Neural cell (in vitro differentiated cells): ENCODE measurements around the gene DCT. TPM values are rescaled to one million over a fixed set of nuclear protein-coding genes. Genes with fewer than 3 reads are reported as not detected.

Source experiments
- H2AFZ ChIP-seq: fragments of 200-600, 300-800 bp; sonication (generic), shearing (Covaris generic); 2 replicates; pipeline ENCODE4 v1.6.0; 2014; ENCODE audit warnings: low read depth, mild to moderate bottlenecking, antibody characterized with exemption, low read length, moderate library complexity
- H3F3A ChIP-seq: fragments of 200-600 bp; shearing (Covaris generic); 2 replicates; pipeline ENCODE4 v1.6.1; 2016; ENCODE audit warnings: mild to moderate bottlenecking, moderate library complexity, mixed read lengths, antibody characterized with exemption, low read length; ENCODE audit not compliant: insufficient read depth, poor library complexity, severe bottlenecking
- H3K27ac ChIP-seq: fragments of 200-600, 300-800 bp; sonication (generic), shearing (Covaris generic); 2 replicates; pipeline ENCODE4 v1.5.1; 2014; ENCODE audit warnings: mild to moderate bottlenecking, low read length, moderate library complexity
- H3K27me3 ChIP-seq: fragments of 300-800, 200-600 bp; sonication (generic), shearing (Covaris generic); 2 replicates; pipeline ENCODE4 v1.6.0; 2014; ENCODE audit warnings: mild to moderate bottlenecking, low read depth, low read length, moderate library complexity; ENCODE audit not compliant: insufficient read depth
- H3K36me3 ChIP-seq: fragments of 300-800, 200-600 bp; sonication (generic), shearing (Covaris generic); 2 replicates; pipeline ENCODE4 v1.5.1; 2014; ENCODE audit warnings: mild to moderate bottlenecking, antibody characterized with exemption, low read length, moderate library complexity; ENCODE audit not compliant: insufficient read depth
- H3K4me2 ChIP-seq: fragments of 300-800, 200-600 bp; sonication (generic), shearing (Covaris generic); 2 replicates; pipeline ENCODE4 v1.6.0; 2014; ENCODE audit warnings: mild to moderate bottlenecking, low read length
- H3K4me3 ChIP-seq: fragments of 300-800, 200-600 bp; sonication (generic), shearing (Covaris generic); 2 replicates; pipeline ENCODE4 v1.5.1; 2014; ENCODE audit warnings: mild to moderate bottlenecking, low read length, moderate library complexity
- H3K79me2 ChIP-seq: fragments of 200-600 bp; shearing (Covaris generic); replicated peaks from 2 replicates; pipeline ENCODE4 v1.6.0; 2014; ENCODE audit warnings: mild to moderate bottlenecking, low read length, moderate library complexity; ENCODE audit not compliant: insufficient read depth
- H3K9ac ChIP-seq: fragments of 300-800, 200-600 bp; sonication (generic), shearing (Covaris generic); 2 replicates; pipeline ENCODE4 v1.6.1; 2016; ENCODE audit warnings: mild to moderate bottlenecking, low read length, mixed read lengths
- H3K9me2 ChIP-seq: fragments of 200-600 bp; shearing (Covaris generic); 2 replicates; pipeline ENCODE4 v1.6.1; 2016; ENCODE audit warnings: mild to moderate bottlenecking, low read length, mixed read lengths; ENCODE audit not compliant: insufficient read depth
- H3K9me3 ChIP-seq: fragments of 200-600, 300-800 bp; sonication (generic), shearing (Covaris generic); 2 replicates; pipeline ENCODE4 v1.6.1; 2016; ENCODE audit warnings: mild to moderate bottlenecking, mixed run types, low read length, moderate library complexity, mixed read lengths
- H4K20me1 ChIP-seq: fragments of 200-600 bp; shearing (Covaris generic); 2 replicates; pipeline ENCODE4 v1.6.1; 2016; ENCODE audit warnings: mild to moderate bottlenecking, mixed run types; ENCODE audit not compliant: insufficient read depth
- EP300 ChIP-seq: fragments of 450-650 bp; conservative IDR thresholded peaks from 2 replicates; pipeline ENCODE4 v1.6.1; 2014; ENCODE audit warnings: antibody characterized with exemption, mild to moderate bottlenecking, moderate library complexity; ENCODE audit not compliant: poor library complexity, severe bottlenecking
- EZH2 ChIP-seq: fragments of 200-600, 300-800 bp; shearing (Covaris generic), sonication (generic); IDR thresholded peaks from 2 replicates; pipeline ENCODE4 v1.6.1; 2014; ENCODE audit warnings: antibody characterized with exemption, low read length, borderline replicate concordance, mild to moderate bottlenecking; ENCODE audit not compliant: insufficient read depth, poor library complexity, severe bottlenecking
- MXI1 ChIP-seq: fragments of 450-650 bp; conservative IDR thresholded peaks from 2 replicates; pipeline ENCODE4 v1.6.1; 2014; ENCODE audit warnings: antibody characterized with exemption, mild to moderate bottlenecking; ENCODE audit not compliant: poor library complexity, severe bottlenecking
- POLR2AphosphoS5 ChIP-seq: IDR thresholded peaks from 2 replicates; pipeline ENCODE4 v1.6.1; 2012
- RAD21 ChIP-seq: fragments of 450-650 bp; conservative IDR thresholded peaks from 2 replicates; pipeline ENCODE4 v1.6.1; 2014; ENCODE audit warnings: antibody characterized with exemption, mild to moderate bottlenecking, moderate library complexity
- SMC3 ChIP-seq: fragments of 450-650 bp; conservative IDR thresholded peaks from 2 replicates; pipeline ENCODE4 v1.6.1; 2014; ENCODE audit warnings: antibody characterized with exemption, mild to moderate bottlenecking, moderate library complexity; ENCODE audit not compliant: poor library complexity
- TAF1 ChIP-seq: IDR thresholded peaks from 2 replicates; pipeline ENCODE4 v1.6.1; 2012; ENCODE audit warnings: low read depth
- polyA plus RNA-seq: library from polyadenylated mRNA; depleted of rRNA; stranded (reverse); fragments of >200 nt; gene quantifications from 2 replicates; pipeline ENCODE4 v1.2.3, GENCODE V29; 2014
- TF ChIP-seq, protein P1 (sequence below): fragments of 450-650 bp; IDR thresholded peaks from 2 replicates; pipeline ENCODE4 v1.5.1; 2014; ENCODE audit warnings: antibody characterized with exemption, mild to moderate bottlenecking, moderate library complexity; ENCODE audit not compliant: poor library complexity, severe bottlenecking
- TF ChIP-seq, protein P2 (sequence below): IDR thresholded peaks from 2 replicates; pipeline ENCODE4 v1.6.1; 2012; ENCODE audit warnings: borderline replicate concordance

DCT gene
- polyA plus RNA-seq, 1 donor from 2014 or later, result not detected

DNA sequence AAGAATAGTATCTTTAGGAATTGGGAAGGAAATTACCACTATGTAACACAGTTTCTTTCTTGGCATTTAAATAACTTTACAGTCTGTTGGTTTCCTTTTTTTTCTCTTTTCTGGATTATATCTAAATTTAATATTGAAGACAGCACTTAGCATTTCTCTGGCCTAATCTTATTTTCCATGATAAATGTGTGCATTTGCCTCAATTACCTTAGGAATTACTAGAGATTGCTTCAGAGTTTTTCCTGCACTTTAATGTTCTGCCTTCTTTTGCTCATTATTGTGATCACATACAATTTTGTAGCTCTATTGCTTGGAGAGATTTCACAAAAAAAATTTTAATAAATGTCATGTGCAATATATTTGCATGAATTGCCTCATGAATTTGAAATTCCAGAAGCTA lies 25.1 kb downstream of the DCT start:
- Histone ChIP-seq H3K27me3 (no peaks in the 10 kb centered on the region), H3K36me3 (no peaks in the 10 kb centered on the region), H4K20me1 (no peaks in the 10 kb centered on the region), H3K79me2 (no peaks in the 10 kb centered on the region), H3K4me2 (no peak overlapping the region), H2AFZ (no peak overlapping the region), H3K4me3 (no peak overlapping the region), H3F3A (no peaks in the 10 kb centered on the region), H3K27ac (no peak overlapping the region), H3K9me3 (no peaks in the 10 kb centered on the region), H3K9me2 (no peaks in the 10 kb centered on the region), H3K9ac (no peak overlapping the region)
- TF ChIP-seq, protein P1, sequence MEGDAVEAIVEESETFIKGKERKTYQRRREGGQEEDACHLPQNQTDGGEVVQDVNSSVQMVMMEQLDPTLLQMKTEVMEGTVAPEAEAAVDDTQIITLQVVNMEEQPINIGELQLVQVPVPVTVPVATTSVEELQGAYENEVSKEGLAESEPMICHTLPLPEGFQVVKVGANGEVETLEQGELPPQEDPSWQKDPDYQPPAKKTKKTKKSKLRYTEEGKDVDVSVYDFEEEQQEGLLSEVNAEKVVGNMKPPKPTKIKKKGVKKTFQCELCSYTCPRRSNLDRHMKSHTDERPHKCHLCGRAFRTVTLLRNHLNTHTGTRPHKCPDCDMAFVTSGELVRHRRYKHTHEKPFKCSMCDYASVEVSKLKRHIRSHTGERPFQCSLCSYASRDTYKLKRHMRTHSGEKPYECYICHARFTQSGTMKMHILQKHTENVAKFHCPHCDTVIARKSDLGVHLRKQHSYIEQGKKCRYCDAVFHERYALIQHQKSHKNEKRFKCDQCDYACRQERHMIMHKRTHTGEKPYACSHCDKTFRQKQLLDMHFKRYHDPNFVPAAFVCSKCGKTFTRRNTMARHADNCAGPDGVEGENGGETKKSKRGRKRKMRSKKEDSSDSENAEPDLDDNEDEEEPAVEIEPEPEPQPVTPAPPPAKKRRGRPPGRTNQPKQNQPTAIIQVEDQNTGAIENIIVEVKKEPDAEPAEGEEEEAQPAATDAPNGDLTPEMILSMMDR, result no peak
- TF ChIP-seq TAF1 (no peak), EZH2 (no peak), EP300 (no peak), POLR2AphosphoS5 (no peak), RAD21 (no peak), SMC3 (no peak), MXI1 (no peak)
- TF ChIP-seq, protein P2, sequence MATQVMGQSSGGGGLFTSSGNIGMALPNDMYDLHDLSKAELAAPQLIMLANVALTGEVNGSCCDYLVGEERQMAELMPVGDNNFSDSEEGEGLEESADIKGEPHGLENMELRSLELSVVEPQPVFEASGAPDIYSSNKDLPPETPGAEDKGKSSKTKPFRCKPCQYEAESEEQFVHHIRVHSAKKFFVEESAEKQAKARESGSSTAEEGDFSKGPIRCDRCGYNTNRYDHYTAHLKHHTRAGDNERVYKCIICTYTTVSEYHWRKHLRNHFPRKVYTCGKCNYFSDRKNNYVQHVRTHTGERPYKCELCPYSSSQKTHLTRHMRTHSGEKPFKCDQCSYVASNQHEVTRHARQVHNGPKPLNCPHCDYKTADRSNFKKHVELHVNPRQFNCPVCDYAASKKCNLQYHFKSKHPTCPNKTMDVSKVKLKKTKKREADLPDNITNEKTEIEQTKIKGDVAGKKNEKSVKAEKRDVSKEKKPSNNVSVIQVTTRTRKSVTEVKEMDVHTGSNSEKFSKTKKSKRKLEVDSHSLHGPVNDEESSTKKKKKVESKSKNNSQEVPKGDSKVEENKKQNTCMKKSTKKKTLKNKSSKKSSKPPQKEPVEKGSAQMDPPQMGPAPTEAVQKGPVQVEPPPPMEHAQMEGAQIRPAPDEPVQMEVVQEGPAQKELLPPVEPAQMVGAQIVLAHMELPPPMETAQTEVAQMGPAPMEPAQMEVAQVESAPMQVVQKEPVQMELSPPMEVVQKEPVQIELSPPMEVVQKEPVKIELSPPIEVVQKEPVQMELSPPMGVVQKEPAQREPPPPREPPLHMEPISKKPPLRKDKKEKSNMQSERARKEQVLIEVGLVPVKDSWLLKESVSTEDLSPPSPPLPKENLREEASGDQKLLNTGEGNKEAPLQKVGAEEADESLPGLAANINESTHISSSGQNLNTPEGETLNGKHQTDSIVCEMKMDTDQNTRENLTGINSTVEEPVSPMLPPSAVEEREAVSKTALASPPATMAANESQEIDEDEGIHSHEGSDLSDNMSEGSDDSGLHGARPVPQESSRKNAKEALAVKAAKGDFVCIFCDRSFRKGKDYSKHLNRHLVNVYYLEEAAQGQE, result no peak

DNA sequence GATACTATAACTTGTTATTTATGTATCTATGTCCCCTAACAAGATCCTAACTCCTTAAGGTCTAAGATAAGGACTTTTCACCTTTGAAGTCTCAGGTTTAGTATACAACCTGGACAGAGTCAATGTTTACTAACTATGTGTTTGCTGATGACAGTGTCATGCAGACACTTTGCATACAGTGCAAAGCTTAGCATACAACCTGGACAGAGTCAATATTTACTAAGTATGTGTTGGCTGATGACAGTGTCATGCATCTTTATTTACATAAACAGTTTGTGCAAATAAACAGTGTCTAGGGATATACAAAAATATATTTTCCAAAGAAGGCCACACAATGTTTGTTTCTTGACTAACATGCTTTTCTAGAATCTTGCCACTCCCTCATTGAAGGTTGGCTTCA lies 34.7 kb downstream of the DCT start:
- Histone ChIP-seq H3K9ac (no peak overlapping the region), H2AFZ (no peak overlapping the region), H3K4me2 (no peak overlapping the region), H3K9me3 (no peaks in the 10 kb centered on the region), H3K27me3 (no peaks in the 10 kb centered on the region), H3K79me2 (no peaks in the 10 kb centered on the region), H3F3A (no peaks in the 10 kb centered on the region), H3K27ac (no peak overlapping the region), H3K4me3 (no peak overlapping the region), H4K20me1 (no peaks in the 10 kb centered on the region), H3K36me3 (no peaks in the 10 kb centered on the region), H3K9me2 (no peaks in the 10 kb centered on the region)
- TF ChIP-seq TAF1, result no peak
- TF ChIP-seq POLR2AphosphoS5, result no peak
- no peak for TF ChIP-seq EP300
- no peak for TF ChIP-seq RAD21
- no peak for TF ChIP-seq SMC3
